OCI-LY3 (cell line): ENCODE results near the gene SLC28A1.

Source experiments
- H2AFZ ChIP-seq: fragments of 200-600, 300-600 bp; shearing (Covaris generic); 2 replicates; pipeline ENCODE4 v1.6.0; 2014; ENCODE audit warnings: antibody characterized with exemption, low read depth, low read length
- H3K27ac ChIP-seq: fragments of 200-600, 300-600 bp; sonication (generic); 2 replicates; pipeline ENCODE4 v1.5.1; 2014; ENCODE audit warnings: mild to moderate bottlenecking, low read length, moderate library complexity, mixed read lengths
- H3K27me3 ChIP-seq: fragments of 200-600, 300-600 bp; sonication (generic); 2 replicates; pipeline ENCODE4 v1.6.1; 2014; ENCODE audit warnings: low read depth, low read length, mixed read lengths
- H3K36me3 ChIP-seq: fragments of 200-600, 300-600 bp; sonication (generic); replicated peaks from 2 replicates; pipeline ENCODE3; 2014; ENCODE audit warnings: low read depth, low read length, mixed read lengths
- H3K4me1 ChIP-seq: fragments of 300-600, 200-600 bp; sonication (generic); 2 replicates; pipeline ENCODE4 v1.6.1; 2014; ENCODE audit warnings: low read length, mixed read lengths
- H3K4me2 ChIP-seq: fragments of 200-600, 300-600 bp; sonication (generic); 2 replicates; pipeline ENCODE4 v1.6.1; 2014; ENCODE audit warnings: low read length, mixed read lengths
- H3K4me3 ChIP-seq: fragments of 300-600, 200-600 bp; sonication (generic); 2 replicates; pipeline ENCODE4 v1.5.1; 2014; ENCODE audit warnings: antibody characterized with exemption, mild to moderate bottlenecking, low read length, moderate library complexity
- H3K79me2 ChIP-seq: fragments of 300-600, 200-600 bp; shearing (Covaris generic); 2 replicates; pipeline ENCODE4 v1.6.1; 2014; ENCODE audit warnings: mild to moderate bottlenecking, low read length, mixed read lengths
- H3K9ac ChIP-seq: fragments of 300-600, 200-600 bp; shearing (Covaris generic); 2 replicates; pipeline ENCODE4 v1.6.0; 2014; ENCODE audit warnings: mild to moderate bottlenecking, low read length, moderate library complexity
- H3K9me3 ChIP-seq: fragments of 200-600, 300-600 bp; shearing (Covaris generic); 2 replicates; pipeline ENCODE4 v1.6.1; 2014; ENCODE audit warnings: low read length, mixed read lengths; ENCODE audit not compliant: insufficient read depth
- H4K20me1 ChIP-seq: fragments of 200-600, 300-600 bp; sonication (generic); 2 replicates; pipeline ENCODE4 v1.6.1; 2016; ENCODE audit warnings: low read length, mixed read lengths; ENCODE audit not compliant: insufficient read depth
- EZH2phosphoT487 ChIP-seq: fragments of 200-600 bp; shearing (Covaris generic); IDR thresholded peaks from 2 replicates; pipeline ENCODE4 v1.6.1; 2018; ENCODE audit warnings: antibody characterized with exemption, mixed run types, low read depth
- TF ChIP-seq, protein P1 (sequence below): fragments of 200-600, 300-600 bp; sonication (generic); IDR thresholded peaks from 2 replicates; pipeline ENCODE4 v1.5.1; 2014; ENCODE audit warnings: antibody characterized with exemption, low read length, low read depth

Gene SLC28A1

DNA sequence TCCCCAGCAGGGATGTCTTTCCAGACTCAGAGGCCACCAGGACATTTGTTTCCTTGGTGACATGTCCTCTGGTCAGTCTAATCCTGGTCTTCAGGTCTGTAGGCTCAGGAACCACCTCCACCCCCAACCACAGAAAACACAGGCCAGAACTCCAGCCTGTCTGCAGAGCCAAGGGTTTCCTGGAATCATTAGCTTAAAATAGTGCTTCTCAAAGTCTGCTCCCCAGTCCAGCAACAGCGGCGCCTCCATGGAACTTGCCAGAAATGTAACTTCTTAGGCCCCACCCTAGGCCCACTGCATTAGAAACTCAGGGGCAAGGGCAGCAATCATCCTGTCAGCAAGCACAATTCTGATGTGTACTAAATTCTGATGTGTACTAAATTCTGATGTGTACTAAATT, 20.0 kb downstream of the SLC28A1 start:
- Histone ChIP-seq H3K79me2 (no peaks in the 10 kb centered on the region), H3K9ac (no peak overlapping the region), H3K4me2 (no peak overlapping the region), H3K27me3 (peaks cover 6% of the 10 kb centered on the region; the same call in 1 of the 2 replicates), H4K20me1 (no peaks in the 10 kb centered on the region), H3K4me3 (no peak overlapping the region), H3K9me3 (0 out of 2 replicates have a peak, but pooled peaks cover 3% of the 10 kb centered on the region), H3K4me1 (no peaks in the 10 kb centered on the region), H3K27ac (no peak overlapping the region), H2AFZ (no peak overlapping the region), H3K36me3 (no peaks in the 10 kb centered on the region)
- TF ChIP-seq EZH2phosphoT487, result no peak
- TF ChIP-seq, protein P1, sequence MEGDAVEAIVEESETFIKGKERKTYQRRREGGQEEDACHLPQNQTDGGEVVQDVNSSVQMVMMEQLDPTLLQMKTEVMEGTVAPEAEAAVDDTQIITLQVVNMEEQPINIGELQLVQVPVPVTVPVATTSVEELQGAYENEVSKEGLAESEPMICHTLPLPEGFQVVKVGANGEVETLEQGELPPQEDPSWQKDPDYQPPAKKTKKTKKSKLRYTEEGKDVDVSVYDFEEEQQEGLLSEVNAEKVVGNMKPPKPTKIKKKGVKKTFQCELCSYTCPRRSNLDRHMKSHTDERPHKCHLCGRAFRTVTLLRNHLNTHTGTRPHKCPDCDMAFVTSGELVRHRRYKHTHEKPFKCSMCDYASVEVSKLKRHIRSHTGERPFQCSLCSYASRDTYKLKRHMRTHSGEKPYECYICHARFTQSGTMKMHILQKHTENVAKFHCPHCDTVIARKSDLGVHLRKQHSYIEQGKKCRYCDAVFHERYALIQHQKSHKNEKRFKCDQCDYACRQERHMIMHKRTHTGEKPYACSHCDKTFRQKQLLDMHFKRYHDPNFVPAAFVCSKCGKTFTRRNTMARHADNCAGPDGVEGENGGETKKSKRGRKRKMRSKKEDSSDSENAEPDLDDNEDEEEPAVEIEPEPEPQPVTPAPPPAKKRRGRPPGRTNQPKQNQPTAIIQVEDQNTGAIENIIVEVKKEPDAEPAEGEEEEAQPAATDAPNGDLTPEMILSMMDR, result no peak

DNA sequence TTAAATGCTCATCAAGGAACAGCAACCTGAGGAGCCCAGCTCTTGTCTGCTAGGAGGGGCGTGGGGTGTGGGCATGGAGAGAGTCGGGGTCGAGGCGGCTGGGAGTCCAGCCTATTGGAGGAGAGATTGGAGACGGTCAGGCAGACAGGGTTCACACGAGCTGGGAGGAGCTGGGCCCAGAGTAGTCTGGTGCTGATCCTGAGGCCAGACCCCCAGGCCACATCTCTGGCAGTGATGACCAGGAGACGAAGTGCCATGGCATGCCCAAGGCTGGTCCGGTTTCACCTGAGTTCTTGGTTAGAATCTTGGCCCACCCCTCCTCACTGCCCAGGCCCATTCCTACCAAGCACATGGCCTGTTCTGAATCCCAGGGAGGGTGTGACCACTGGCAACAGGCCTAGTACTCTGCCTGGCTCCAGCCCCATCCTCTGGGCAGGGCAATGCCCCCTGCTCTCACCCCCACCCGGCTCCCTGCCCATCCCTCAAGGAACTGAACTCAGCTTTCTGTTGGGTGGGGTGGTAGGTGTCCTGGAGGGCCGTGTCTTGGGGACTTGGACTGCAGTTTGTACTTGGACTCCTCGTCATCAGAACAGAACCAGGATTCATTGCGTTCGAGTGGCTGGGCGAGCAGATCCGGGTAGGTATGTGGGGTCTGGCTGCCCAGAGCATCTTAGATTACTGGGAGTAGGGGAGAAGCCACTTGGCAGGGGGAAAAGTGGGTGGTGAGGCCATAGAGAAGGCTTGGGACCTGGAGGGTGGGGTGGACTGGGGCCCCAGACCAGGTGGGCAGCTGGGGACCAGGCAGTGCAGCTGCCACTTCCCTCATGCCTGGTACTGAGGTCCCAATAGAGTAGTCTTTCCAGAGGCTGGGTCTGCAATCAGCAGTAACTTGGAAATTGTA, 20.8 kb downstream of the SLC28A1 start:
- Histone ChIP-seq H3K4me1 (no peaks in the 10 kb centered on the region), H3K79me2 (no peaks in the 10 kb centered on the region), H3K4me3 (no peak overlapping the region), H3K27ac (no peak overlapping the region), H3K9me3 (0 out of 2 replicates have a peak, but pooled peaks cover 3% of the 10 kb centered on the region), H4K20me1 (no peaks in the 10 kb centered on the region), H2AFZ (no peak overlapping the region), H3K4me2 (no peak overlapping the region), H3K36me3 (no peaks in the 10 kb centered on the region), H3K27me3 (0 out of 2 replicates have a peak, but pooled peaks cover 3% of the 10 kb centered on the region), H3K9ac (no peak overlapping the region)
- TF ChIP-seq, protein P1, result no peak
- no peak for TF ChIP-seq EZH2phosphoT487

DNA sequence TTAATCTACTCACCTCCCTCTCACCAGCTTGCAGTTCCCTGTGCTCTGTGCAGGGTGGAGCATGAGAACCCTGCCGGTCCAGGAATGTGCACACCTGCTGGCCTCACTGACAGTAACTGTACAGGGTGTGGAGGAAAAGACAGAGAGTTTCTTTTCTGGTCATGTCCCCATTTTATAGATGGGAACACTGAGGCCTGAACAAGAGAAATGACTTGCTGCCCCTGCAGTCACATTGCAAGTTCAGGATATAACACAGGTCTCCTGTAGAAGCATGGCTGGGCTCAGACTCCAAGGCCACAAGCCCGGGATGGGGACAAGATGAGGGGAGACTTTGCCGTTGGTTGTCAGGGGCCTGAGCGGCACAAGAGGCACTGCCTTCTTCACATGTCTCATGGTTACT, 23.3 kb downstream of the SLC28A1 start:
- Histone ChIP-seq H4K20me1 (no peaks in the 10 kb centered on the region), H3K79me2 (no peaks in the 10 kb centered on the region), H2AFZ (no peak overlapping the region), H3K36me3 (no peaks in the 10 kb centered on the region), H3K27me3 (no peaks in the 10 kb centered on the region), H3K27ac (no peak overlapping the region), H3K9ac (no peak overlapping the region), H3K4me2 (no peak overlapping the region), H3K4me3 (no peak overlapping the region), H3K4me1 (peaks cover 10% of the 10 kb centered on the region), H3K9me3 (no peaks in the 10 kb centered on the region)
- TF ChIP-seq, protein P1, result no peak
- TF ChIP-seq EZH2phosphoT487, result no peak

DNA sequence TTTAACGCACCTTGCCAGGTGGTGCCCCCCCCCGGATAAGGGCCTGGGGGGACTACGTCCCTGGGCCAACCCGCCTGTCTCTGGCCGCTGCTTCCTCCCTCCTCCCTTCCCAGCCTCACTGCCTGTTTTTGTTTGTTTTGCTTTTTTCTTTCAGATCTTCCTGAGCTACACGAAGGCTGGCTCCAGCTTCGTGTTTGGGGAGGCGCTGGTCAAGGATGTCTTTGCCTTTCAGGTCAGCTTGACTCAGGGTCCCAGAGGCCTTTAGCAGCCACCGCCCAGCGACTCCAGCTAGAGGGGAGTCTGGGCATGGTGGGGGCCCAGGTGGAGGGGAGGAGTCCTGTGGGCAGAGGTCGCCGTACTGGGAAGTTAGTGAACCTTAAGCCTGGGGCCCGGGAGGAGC, 24.1 kb downstream of the SLC28A1 start:
- Histone ChIP-seq H3K9ac (no peak overlapping the region), H3K27me3 (no peaks in the 10 kb centered on the region), H2AFZ (no peak overlapping the region), H3K4me3 (no peak overlapping the region), H3K79me2 (no peaks in the 10 kb centered on the region), H3K27ac (no peak overlapping the region), H4K20me1 (no peaks in the 10 kb centered on the region), H3K4me2 (no peak overlapping the region), H3K4me1 (peaks cover 11% of the 10 kb centered on the region), H3K9me3 (no peaks in the 10 kb centered on the region), H3K36me3 (no peaks in the 10 kb centered on the region)
- TF ChIP-seq EZH2phosphoT487, result no peak
- TF ChIP-seq, protein P1, result no peak
